ENCODE results near the gene ADAMTS7. TPM values are rescaled to one million over a fixed set of nuclear protein-coding genes. Genes with fewer than 3 reads are reported as not detected.
"Not testable (repeated sequence)": the region's sequence is repeated elsewhere in the genome, so short reads cannot be mapped to it uniquely, and the experiment has no call there.

Gene ADAMTS7
- total RNA-seq, 1 donor from 2014 or later: 8.6 TPM

DNA sequence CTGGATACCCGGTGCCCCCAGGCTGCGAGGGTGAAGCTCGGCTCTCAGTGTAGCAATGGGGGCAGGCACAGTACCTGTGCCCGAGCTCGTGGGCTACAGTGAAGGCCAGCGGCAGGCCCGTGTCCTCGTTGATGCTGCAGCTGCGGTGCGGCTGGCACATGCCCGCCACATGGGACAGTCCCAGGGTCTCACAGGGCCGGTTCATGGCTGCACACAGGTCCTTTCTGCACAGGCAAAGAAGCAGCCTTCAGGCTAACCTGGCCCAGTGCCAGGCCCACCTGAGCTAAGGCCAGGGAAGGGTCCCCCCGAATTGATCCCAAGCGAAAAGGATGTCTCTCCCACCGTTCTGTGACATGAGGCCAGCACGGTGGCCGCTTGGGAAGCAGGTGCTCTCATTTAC lies 21.6 kb downstream of the ADAMTS7 start:
- FAIRE-seq (no peak), DNase-seq (ENCODE audit: low spot score in 2 of 2) (no peak)

- FAIRE-seq (no peak), DNase-seq (ENCODE audit: low spot score in 2 of 2) (no peak)
Measured at GRCh38 chr15:78788016-78788660, 23.1 kb downstream of the ADAMTS7 start.

DNA sequence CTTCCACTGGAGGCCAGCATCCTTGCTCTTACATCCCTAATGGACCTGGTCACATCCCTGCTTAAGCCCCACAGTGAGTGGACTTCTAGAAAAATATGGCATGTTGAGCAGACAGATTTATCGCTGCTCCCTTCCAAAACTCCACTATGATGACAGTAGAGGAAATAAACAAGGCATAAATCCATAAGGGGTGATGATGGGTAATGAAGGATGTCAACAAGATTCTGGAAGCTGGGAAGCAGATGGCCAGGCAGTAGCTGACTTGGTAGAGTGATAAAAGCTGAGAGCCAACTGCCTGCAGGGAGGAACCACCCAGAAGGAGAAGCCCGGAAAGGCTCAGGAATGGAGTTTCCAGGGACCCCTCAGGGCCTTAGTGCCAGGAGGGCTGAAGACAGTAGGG lies 28.9 kb downstream of the ADAMTS7 start:
- not testable (repeated sequence) for FAIRE-seq; DNase-seq (ENCODE audit: low spot score in 2 of 2)

DNA sequence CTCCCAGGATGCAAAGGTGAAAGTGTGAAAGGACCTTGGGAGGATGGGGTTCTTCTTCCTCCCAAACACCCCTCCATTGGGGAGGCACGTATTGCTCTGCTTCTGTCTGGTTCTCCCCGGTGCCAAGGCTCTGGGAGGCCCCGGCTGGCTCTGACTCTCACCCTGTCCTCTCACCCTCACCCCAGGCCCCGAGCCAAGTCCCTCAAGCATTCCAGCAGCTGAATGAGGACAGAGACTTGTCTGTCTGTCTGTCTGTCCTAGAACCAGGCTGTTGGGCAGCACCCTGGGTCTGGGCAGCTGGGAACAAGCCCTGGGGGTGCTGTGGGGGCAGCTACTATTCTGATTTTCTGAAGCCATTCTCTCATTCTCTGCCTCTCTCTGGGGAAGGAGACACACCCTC lies 29.9 kb downstream of the ADAMTS7 start:
- not testable (repeated sequence) for FAIRE-seq; DNase-seq (ENCODE audit: low spot score in 2 of 2)

- not testable (repeated sequence) for DNase-seq (ENCODE audit: low spot score in 2 of 2); FAIRE-seq
Measured at GRCh38 chr15:78779975-78780374, 31.3 kb downstream of the ADAMTS7 start.

GRCh38 chr15:78779176-78779785 lies 32.0 kb downstream of the ADAMTS7 start:
- not testable (repeated sequence) for DNase-seq (ENCODE audit: low spot score in 2 of 2); FAIRE-seq

DNA sequence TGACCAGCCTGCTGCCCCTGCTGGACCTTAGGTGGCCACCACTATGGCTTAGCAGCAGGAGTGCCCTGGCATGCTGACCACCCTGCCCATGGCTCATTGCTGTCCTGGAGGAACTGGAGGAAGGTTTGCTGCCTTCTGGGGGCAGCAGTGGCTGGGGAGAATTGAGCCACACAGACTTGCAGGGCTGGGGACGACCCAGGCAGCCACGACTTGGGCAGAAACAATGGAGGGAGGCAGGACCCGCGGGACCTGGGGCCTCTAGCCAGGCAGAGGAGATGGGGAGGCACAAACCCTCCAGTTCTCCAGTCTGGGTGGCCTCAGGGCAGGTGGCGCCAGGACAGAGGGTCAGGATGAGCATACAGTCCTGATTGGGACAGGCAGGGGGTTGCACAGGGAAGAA lies 32.8 kb downstream of the ADAMTS7 start:
- FAIRE-seq: no peak
- DNase-seq (ENCODE audit: low spot score in 2 of 2): no peak

DNA sequence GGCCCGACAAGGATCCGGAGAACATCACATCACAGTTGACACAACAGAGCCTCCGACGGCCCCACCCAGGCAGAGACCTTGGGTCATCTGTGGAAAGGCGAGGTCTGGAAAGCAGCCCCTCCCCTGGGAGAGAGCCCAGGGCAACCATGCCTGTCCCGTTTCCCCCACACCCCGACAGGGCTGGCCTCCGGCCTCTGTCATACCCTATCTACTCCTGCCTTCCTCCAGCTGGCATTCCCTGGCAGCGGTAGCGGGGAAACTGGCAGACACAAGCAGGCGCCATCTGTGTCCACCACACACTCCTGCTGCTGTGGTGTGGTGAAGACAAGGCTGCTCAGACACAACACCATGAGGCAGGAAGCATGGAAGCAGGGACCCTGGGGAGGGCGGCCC lies 33.3 kb downstream of the ADAMTS7 start:
- FAIRE-seq: not testable (repeated sequence)

DNA sequence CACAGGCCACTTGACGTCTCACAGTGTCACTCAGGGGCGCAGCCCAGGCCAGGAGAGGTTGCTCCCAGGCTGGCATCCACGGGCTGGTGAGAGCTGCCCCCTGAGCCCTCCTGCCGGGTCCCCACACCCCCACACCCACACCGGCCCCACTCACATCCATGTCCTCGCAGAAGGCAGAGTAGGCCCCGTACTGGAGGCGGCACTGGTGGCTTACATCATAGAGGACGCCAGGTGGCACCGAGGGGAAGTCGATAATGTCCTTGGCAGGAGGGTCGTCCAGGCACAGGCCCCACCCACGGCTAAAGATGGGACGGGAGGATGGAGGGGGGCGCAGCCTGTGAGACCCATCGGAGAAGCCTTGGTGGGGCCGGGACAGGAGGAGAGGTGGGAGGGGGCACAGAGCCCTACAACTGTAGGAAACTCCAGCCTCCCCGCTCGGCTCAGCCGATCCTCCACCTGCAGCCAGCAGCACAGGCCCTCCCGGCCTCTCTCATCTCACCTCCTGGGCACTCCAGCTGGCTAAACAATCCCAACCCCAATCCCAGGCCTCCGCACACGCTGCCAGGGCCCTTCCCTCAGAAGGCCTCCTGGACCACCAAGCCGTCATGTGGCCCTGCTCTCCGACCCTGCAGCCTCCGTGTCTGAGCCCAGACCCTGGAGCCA lies 33.8 kb downstream of the ADAMTS7 start:
- not testable (repeated sequence) for DNase-seq (ENCODE audit: low spot score in 2 of 2); FAIRE-seq

More for the DNA sequence above, 33.3 kb downstream of the ADAMTS7 start:
- DNase-seq (ENCODE audit: low spot score in 2 of 2): not testable (repeated sequence)

- FAIRE-seq; DNase-seq (ENCODE audit: low spot score in 2 of 2): not testable (repeated sequence)
Measured at GRCh38 chr15:78776046-78776925, 35.0 kb downstream of the ADAMTS7 start.

DNA sequence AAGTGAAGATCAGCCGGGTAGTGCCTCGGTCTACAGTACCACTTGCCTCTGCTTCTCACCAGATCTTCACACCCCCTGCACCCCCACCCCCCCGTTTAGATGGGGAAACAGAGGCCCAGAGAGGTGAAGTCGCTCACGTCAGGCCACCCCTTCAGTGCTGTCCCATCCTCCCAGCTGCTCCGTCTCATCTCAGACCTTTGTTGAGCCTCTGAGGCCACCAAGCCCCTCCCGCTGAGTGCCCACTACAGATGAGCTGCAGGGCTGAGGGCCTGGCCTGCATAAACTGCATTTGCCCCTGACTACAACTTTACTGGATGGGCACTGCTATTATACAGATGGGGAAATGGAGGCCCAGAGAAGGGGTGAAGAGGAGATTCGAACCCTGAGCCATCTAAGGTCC lies 35.8 kb downstream of the ADAMTS7 start:
- DNase-seq (ENCODE audit: low spot score in 2 of 2): no peak
- no peak for FAIRE-seq

- DNase-seq (ENCODE audit: low spot score in 2 of 2); FAIRE-seq: not testable (repeated sequence)
Measured at GRCh38 chr15:78774451-78774990, 36.7 kb downstream of the ADAMTS7 start.

- DNase-seq (ENCODE audit: low spot score in 2 of 2); FAIRE-seq: not testable (repeated sequence)
Measured at GRCh38 chr15:78773765-78774450, 37.4 kb downstream of the ADAMTS7 start.

GRCh38 chr15:78772738-78773137 lies 38.5 kb downstream of the ADAMTS7 start:
- FAIRE-seq: no peak

GRCh38 chr15:78771436-78772000 lies 39.7 kb downstream of the ADAMTS7 start:
- DNase-seq (ENCODE audit: low spot score in 2 of 2); FAIRE-seq: not testable (repeated sequence)

More at GRCh38 chr15:78772738-78773137, 38.5 kb downstream of the ADAMTS7 start:
- no peak for DNase-seq (ENCODE audit: low spot score in 2 of 2)

DNA sequence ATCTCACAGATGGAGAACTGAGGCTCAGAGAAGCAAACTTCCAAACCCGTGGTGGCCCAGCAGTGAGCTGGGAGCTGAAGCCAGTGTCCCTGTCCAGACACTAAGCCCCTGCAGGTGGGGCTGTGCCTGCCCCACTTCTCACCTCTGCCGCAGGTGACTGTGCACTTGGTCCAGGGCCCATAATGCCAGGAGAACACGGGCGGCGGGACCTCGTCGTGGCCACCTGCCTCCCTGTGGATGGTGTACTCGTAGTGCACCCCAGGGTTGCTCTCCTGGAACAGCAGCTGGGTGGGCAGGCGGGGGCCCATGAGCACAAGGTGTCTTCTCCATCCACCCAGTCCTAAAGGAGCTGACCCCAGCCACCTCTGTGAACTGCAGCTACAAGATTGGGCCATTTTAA lies 40.2 kb downstream of the ADAMTS7 start:
- not testable (repeated sequence) for FAIRE-seq; DNase-seq (ENCODE audit: low spot score in 2 of 2)

DNA sequence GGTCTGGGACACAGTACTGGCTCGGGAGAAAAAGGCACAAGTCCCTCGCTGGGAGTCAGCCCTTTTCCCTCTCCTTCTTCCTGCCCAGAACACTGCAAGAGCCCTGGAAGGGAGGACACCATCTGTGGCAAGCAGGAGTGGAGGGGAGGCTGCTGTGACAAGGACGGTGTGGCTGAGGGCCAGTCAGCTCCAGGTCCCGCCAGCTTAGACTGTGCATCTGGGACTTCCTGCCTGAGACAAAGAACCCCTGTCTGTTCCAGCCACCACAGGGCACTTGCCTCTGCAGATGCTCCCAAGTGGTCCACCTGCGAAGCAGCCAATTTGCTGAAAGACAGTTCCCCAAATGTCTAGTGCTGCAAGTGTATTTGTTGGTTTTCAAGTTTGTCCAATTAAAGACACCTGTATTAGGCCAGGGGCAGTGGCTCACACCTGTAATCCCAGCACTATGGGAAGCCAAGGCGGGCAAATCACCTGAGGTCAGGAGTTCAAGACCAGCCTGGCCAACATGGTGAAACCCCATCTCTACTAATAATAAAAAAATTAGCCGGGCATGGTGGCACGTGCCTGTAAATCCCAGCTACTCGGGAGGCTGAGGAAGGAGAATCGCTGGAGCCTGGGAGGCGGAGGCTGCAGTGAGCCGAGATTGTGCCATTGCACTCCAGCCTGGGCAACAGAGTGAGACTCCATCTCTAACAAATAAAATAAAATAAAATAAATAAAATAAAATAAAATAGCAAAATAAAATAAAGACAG lies 41.6 kb downstream of the ADAMTS7 start:
- not testable (repeated sequence) for DNase-seq (ENCODE audit: low spot score in 2 of 2); FAIRE-seq
